ENCODE data around the gene IL17RD. TPM values are rescaled to one million over a fixed set of nuclear protein-coding genes. Genes with fewer than 3 reads are reported as not detected.
A peak's percentile ranks its signal among the peaks of the same experiment; 100 is the strongest.

The IL17RD gene
- polyA plus RNA-seq, 2 of the 4 experiments (the other 2 are of a cell fraction) = 0.89 to 1.4 TPM

GRCh38 chr3:57069503-57069902, 95.7 kb downstream of the IL17RD start:
- H3K27ac ChIP-seq = peak overlapping the region; percentile 68 to 87
- no peak for FAIRE-seq

GRCh38 chr3:57068437-57069089, 96.6 kb downstream of the IL17RD start:
- H3K4me1 ChIP-seq = peaks cover 30% of the 10 kb centered on the region; the same call in 2 of the 3 replicates
- peak; percentile 92 to 98 for ATAC-seq

More at GRCh38 chr3:57069503-57069902, 95.7 kb downstream of the IL17RD start:
- Histone ChIP-seq H3K4me3 (no peak overlapping the region), H3K9me3 (no peaks in the 10 kb centered on the region), H3K4me1 (peaks cover 25% of the 10 kb centered on the region; the same call in 2 of the 3 replicates), H3K4me2 (peak overlapping the region; percentile 69)
- no peak for TF ChIP-seq FOXS1 (CRISPR knock-in tag; IDR thresholded peaks at IDR 0.05)
- TF ChIP-seq RCOR1 (IDR thresholded peaks at IDR 0.05; ENCODE audit: low read depth, low read length) = no peak
- TF ChIP-seq SREBF2 (IDR thresholded peaks at IDR 0.05) = no peak
- TF ChIP-seq NFE2L2 (conservative IDR thresholded peaks at IDR 0.05; ENCODE audit: low read length) = no peak
- TF ChIP-seq, protein P1, sequence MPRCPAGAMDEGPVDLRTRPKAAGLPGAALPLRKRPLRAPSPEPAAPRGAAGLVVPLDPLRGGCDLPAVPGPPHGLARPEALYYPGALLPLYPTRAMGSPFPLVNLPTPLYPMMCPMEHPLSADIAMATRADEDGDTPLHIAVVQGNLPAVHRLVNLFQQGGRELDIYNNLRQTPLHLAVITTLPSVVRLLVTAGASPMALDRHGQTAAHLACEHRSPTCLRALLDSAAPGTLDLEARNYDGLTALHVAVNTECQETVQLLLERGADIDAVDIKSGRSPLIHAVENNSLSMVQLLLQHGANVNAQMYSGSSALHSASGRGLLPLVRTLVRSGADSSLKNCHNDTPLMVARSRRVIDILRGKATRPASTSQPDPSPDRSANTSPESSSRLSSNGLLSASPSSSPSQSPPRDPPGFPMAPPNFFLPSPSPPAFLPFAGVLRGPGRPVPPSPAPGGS (IDR thresholded peaks at IDR 0.05) = no peak
- TF ChIP-seq FOSB (CRISPR knock-in tag; IDR thresholded peaks at IDR 0.05) = no peak
- TF ChIP-seq ATOH8 (CRISPR knock-in tag; IDR thresholded peaks at IDR 0.05; ENCODE audit: low read depth) = no peak
- no peak for TF ChIP-seq MAZ (IDR thresholded peaks at IDR 0.05; ENCODE audit: borderline replicate concordance, low read depth, low read length)
- no peak for TF ChIP-seq JUN (IDR thresholded peaks at IDR 0.05)
- TF ChIP-seq, protein P2, sequence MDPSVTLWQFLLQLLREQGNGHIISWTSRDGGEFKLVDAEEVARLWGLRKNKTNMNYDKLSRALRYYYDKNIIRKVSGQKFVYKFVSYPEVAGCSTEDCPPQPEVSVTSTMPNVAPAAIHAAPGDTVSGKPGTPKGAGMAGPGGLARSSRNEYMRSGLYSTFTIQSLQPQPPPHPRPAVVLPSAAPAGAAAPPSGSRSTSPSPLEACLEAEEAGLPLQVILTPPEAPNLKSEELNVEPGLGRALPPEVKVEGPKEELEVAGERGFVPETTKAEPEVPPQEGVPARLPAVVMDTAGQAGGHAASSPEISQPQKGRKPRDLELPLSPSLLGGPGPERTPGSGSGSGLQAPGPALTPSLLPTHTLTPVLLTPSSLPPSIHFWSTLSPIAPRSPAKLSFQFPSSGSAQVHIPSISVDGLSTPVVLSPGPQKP (IDR thresholded peaks at IDR 0.05; ENCODE audit: low read depth, low read length) = no peak
- TF ChIP-seq EHMT2 (IDR thresholded peaks at IDR 0.05; ENCODE audit: low read depth) = no peak
- ATAC-seq (no peak), DNase-seq (ENCODE audit: low read depth in 1 of 2, low spot score in 1 of 2) (no peak)
- CTCF ChIA-PET = interaction anchor here (4.0 kb wide), 1 partner anchor 74 kb away, joined by 24 read pairs; no protein-coding TSS in a partner anchor
- WGBS (ENCODE audit: missing lambda C conversion rate) = 96% methylated on average over 5 of the region's 6 CpGs
- POLR2A ChIA-PET = no interaction called here

More at GRCh38 chr3:57068437-57069089, 96.6 kb downstream of the IL17RD start:
- Histone ChIP-seq H3K4me3 (no peak overlapping the region), H3K4me2 (peak overlapping the region; percentile 69), H3K27ac (peak overlapping the region; percentile 68 to 87), H3K9me3 (no peaks in the 10 kb centered on the region)
- ChIA-PET POLR2A (interaction anchor here (0.5 to 0.6 kb wide), 2 partner anchors 166 to 593 kb away, joined by 3 to 4 read pairs; no protein-coding TSS in a partner anchor), CTCF (interaction anchor here (0.8 to 4.0 kb wide), 4 partner anchors 9 to 73 kb away, joined by 3 to 24 read pairs (median 4); no protein-coding TSS in a partner anchor)
- 5% methylated on average over 11 of the region's 11 CpGs for WGBS (ENCODE audit: missing lambda C conversion rate)
- 0 out of 2 replicates have a peak, but pooled peaks have one; percentile 19 for TF ChIP-seq ESRRA (IDR thresholded peaks at IDR 0.05; ENCODE audit: borderline replicate concordance, low read length)
- no peak for TF ChIP-seq TFCP2L1 (CRISPR knock-in tag; IDR thresholded peaks at IDR 0.05)
- TF ChIP-seq HOXA7 (CRISPR knock-in tag; IDR thresholded peaks at IDR 0.05) = no peak
- peak; percentile 44; the same call in 1 of the 2 replicates for TF ChIP-seq MAX (IDR thresholded peaks at IDR 0.05)
- no peak for TF ChIP-seq HMGXB4 (CRISPR knock-in tag; IDR thresholded peaks at IDR 0.05; ENCODE audit: borderline replicate concordance)
- TF ChIP-seq FOSL2 (IDR thresholded peaks at IDR 0.05) = no peak
- TF ChIP-seq FOSL2 (CRISPR knock-in tag; IDR thresholded peaks at IDR 0.05) = peak; percentile 57
- TF ChIP-seq BHLHE40 (IDR thresholded peaks at IDR 0.05; ENCODE audit: low read depth, low read length) = no peak
- TF ChIP-seq, protein P1 (IDR thresholded peaks at IDR 0.05) = no peak
- peak; percentile 20; the same call in 1 of the 2 replicates for TF ChIP-seq JUNB (IDR thresholded peaks at IDR 0.05)
- TF ChIP-seq ZC3H11A (IDR thresholded peaks at IDR 0.05) = no peak
- TF ChIP-seq RCOR1 (IDR thresholded peaks at IDR 0.05; ENCODE audit: low read depth, low read length) = no peak
- TF ChIP-seq RFX5 (IDR thresholded peaks at IDR 0.05) = peak; percentile 11; the same call in 1 of the 2 replicates
- TF ChIP-seq HEYL (CRISPR knock-in tag; IDR thresholded peaks at IDR 0.05) = no peak
- TF ChIP-seq RNF2 (IDR thresholded peaks at IDR 0.05; ENCODE audit: borderline replicate concordance, low read depth) = no peak
- TF ChIP-seq NPAS2 (CRISPR knock-in tag; IDR thresholded peaks at IDR 0.05; ENCODE audit: borderline replicate concordance) = no peak
- TF ChIP-seq CHD2 (IDR thresholded peaks at IDR 0.05; ENCODE audit: low read length, partially characterized antibody) = no peak
- TF ChIP-seq FOXS1 (CRISPR knock-in tag; IDR thresholded peaks at IDR 0.05) = no peak
- no peak for TF ChIP-seq KDM5A (IDR thresholded peaks at IDR 0.05)
- 0 out of 5 replicates have a peak, but pooled peaks of 1 of the 2 experiments have one; percentile 15 for TF ChIP-seq JUN (IDR thresholded peaks at IDR 0.05)
- TF ChIP-seq EHF (CRISPR knock-in tag; IDR thresholded peaks at IDR 0.05) = no peak
- no peak for TF ChIP-seq PHF8 (IDR thresholded peaks at IDR 0.05; ENCODE audit: borderline replicate concordance, low read depth)
- no peak for TF ChIP-seq TP53 (CRISPR knock-in tag; IDR thresholded peaks at IDR 0.05)
- no peak for TF ChIP-seq GATA3 (IDR thresholded peaks at IDR 0.05; ENCODE audit: borderline replicate concordance)
- FAIRE-seq (no peak), DNase-seq (ENCODE audit: low read depth in 1 of 2, low spot score in 1 of 2) (peak; percentile 55 to 68)
